BE2C (cell line): ENCODE results near the gene SLC35A2.

Source experiments
- DNase-seq: peaks from one replicate; pipeline ENCODE4 v3.0.0-alpha.2; 2020
- H3K27me3 ChIP-seq: fragments of 250-450 bp; sonication (Bioruptor Pico); 2 replicates; pipeline ENCODE4 v1.5.1; 2020; ENCODE audit warnings: mild to moderate bottlenecking
- H3K36me3 ChIP-seq: fragments of 250-450 bp; sonication (Bioruptor Pico); 2 replicates; pipeline ENCODE4 v1.5.1; 2020; ENCODE audit warnings: mild to moderate bottlenecking
- H3K4me1 ChIP-seq: fragments of 250-450 bp; sonication (Bioruptor Pico); 2 replicates; pipeline ENCODE4 v1.5.1; 2020
- H3K4me3 ChIP-seq: 2 replicates; pipeline ENCODE4 v1.5.1; 2011; ENCODE audit warnings: low read depth, low read length
- H3K9me3 ChIP-seq: fragments of 250-450 bp; sonication (Bioruptor Pico); 2 replicates; pipeline ENCODE4 v1.5.1; 2020
- TF ChIP-seq, protein P1 (sequence below): IDR thresholded peaks from 2 replicates; pipeline ENCODE4 v1.5.1; 2012; ENCODE audit warnings: mild to moderate bottlenecking, low read depth, low read length

SLC35A2 gene

DNA sequence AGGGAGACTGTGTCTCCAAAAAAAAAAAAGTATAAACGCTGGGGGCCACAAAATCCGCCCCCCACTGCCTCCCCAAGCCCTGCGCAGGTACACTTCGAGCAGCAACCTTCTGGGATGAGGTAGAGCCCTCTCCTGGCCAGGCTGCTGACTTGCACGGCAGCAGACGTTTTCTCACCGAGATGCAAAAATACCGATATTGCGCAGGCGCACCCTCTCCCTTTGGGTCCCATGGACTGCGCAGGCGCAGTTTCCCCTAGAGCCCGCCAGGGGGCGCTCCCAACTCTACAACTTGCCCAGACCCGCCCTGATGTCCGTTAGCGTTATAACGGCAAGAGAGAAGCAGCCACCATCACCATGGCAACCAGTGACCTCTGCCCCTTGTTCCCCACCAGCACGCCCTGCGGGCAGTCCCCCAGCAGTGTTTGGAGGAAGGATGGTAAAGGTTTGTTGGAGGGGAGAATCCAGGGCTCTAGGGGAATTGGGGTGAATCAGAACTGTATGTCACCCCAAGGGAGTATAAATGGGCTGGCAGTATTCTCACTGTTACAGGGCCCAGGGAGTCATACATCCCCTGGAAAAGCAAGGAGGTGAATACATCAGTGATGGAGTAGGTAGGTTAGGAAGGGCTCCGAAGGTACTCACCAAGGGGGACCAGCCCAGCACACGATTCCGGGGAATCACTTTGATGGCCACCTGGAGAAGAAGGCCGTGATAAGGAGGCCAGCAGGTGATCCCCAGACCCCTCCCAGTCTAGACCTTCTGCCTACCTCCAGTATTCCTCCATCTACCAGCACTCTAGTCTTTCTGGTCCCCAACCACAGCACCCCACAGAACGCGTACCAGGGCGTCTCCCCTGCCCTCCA, 5.9 kb upstream of the SLC35A2 start:
- Histone ChIP-seq H3K27me3 (no peaks in the 10 kb centered on the region), H3K4me1 (no peaks in the 10 kb centered on the region), H3K9me3 (no peaks in the 10 kb centered on the region), H3K36me3 (no peaks in the 10 kb centered on the region), H3K4me3 (peak overlapping the region; percentile 69)
- DNase-seq, result peak; percentile 84
- TF ChIP-seq, protein P1, sequence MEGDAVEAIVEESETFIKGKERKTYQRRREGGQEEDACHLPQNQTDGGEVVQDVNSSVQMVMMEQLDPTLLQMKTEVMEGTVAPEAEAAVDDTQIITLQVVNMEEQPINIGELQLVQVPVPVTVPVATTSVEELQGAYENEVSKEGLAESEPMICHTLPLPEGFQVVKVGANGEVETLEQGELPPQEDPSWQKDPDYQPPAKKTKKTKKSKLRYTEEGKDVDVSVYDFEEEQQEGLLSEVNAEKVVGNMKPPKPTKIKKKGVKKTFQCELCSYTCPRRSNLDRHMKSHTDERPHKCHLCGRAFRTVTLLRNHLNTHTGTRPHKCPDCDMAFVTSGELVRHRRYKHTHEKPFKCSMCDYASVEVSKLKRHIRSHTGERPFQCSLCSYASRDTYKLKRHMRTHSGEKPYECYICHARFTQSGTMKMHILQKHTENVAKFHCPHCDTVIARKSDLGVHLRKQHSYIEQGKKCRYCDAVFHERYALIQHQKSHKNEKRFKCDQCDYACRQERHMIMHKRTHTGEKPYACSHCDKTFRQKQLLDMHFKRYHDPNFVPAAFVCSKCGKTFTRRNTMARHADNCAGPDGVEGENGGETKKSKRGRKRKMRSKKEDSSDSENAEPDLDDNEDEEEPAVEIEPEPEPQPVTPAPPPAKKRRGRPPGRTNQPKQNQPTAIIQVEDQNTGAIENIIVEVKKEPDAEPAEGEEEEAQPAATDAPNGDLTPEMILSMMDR, result peak; percentile 83

DNA sequence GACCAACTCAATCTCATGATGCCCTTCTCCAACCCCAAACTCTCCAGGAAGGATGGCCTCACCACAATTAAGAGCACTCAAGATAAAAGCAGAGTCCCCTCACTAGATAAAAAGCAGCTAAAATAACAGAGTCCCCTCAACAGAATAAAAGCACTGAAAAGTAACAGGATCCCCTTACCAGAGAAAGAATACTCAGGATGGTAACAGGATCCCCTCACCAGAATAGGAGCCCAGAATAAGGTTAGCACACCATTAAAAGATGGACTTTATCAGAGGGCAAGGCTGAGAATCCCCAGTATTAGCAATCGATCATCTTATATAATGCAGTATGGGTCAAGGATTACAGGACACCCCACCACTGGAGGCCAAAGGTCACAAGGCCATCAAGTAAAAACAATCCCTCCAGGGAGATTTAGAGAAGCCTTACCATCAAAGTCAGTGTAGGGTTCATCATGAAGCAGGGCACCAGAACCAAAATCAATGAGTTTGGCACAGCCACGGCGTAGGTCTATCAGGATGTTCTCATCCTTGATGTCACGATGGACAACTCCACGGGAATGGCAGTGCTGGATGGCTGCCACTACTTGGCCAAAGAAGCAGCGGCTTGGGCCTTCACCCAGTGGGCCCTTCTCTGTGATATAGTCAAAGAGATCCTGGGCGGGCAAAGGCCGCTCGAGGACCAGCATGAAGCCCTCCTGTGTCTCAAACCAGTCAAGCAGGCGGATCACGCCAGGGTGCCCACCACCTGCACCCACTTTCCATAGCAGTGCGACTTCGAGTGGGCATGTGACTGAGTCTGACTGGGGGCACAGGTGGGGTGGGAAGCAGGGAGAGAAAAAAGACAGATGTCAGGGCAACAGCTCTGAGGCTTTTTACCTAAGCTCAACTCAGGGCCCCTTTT, 3.4 kb upstream of the SLC35A2 start:
- H3K9me3 ChIP-seq, result no peaks in the 10 kb centered on the region
- H3K4me3 ChIP-seq, result no peak overlapping the region
- no peaks in the 10 kb centered on the region for H3K36me3 ChIP-seq
- TF ChIP-seq, protein P1, result no peak
- no peaks in the 10 kb centered on the region for H3K4me1 ChIP-seq
- no peaks in the 10 kb centered on the region for H3K27me3 ChIP-seq
- no peak for DNase-seq

DNA sequence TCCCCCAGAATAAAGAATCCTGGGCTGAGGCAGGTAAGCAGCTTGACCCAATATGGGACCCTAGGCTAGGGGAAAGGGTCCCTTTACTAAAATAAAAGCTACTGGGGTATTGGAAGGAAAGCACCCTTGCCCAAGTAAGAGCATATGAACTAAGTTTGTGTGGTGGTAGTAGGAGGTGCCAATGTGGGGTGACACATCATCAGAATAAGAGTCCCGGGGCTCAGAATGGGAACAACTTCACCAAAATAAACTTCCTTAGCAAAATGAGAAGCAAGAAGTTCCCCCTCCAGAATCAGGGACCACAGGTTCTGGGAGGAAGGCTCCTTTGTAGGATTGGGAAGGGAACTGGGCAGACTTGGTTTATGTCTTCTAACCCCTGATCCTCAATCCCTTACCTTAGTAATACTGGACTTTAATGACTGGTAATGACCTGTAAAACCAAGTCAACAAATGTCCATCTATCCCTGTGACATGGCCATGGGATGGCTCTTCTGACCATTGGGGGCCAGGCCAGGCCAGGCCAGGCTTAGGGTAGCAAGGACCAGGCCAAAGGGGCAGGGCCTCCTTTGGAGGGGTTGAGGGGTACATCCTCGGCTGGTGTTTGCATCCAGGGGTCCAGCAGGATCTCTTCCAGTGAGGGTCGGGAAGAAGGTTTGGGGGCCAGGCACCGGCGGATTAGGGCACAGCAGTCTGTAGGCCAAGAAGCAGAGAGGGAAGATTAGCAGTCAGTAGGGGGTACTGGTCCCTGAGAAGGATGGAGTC, 2.3 kb upstream of the SLC35A2 start:
- H3K9me3 ChIP-seq, result no peaks in the 10 kb centered on the region
- TF ChIP-seq, protein P1, result no peak
- no peaks in the 10 kb centered on the region for H3K27me3 ChIP-seq
- H3K36me3 ChIP-seq, result no peaks in the 10 kb centered on the region
- H3K4me1 ChIP-seq, result no peaks in the 10 kb centered on the region
- no peak overlapping the region for H3K4me3 ChIP-seq
- DNase-seq, result no peak

GRCh38 chrX:48910926-48911411, 477 bp downstream of the SLC35A2 start:
- no peaks in the 10 kb centered on the region for H3K27me3 ChIP-seq
- H3K4me1 ChIP-seq, result no peaks in the 10 kb centered on the region
- TF ChIP-seq, protein P1, result no peak
- peak overlapping the region; percentile 73 for H3K4me3 ChIP-seq
- no peak for DNase-seq
- no peaks in the 10 kb centered on the region for H3K36me3 ChIP-seq
- H3K9me3 ChIP-seq, result no peaks in the 10 kb centered on the region

GRCh38 chrX:48909703-48910294, 1.6 kb downstream of the SLC35A2 start:
- no peaks in the 10 kb centered on the region for H3K36me3 ChIP-seq
- no peaks in the 10 kb centered on the region for H3K9me3 ChIP-seq
- no peak overlapping the region for H3K4me3 ChIP-seq
- no peaks in the 10 kb centered on the region for H3K4me1 ChIP-seq
- no peaks in the 10 kb centered on the region for H3K27me3 ChIP-seq
- TF ChIP-seq, protein P1, result no peak
- DNase-seq, result no peak
